GM19463 (cell line): ENCODE data around the gene TOX3.

Source experiments
- ATAC-seq: cut with Tn5 transposase; IDR thresholded peaks from one replicate; pipeline ENCODE4 v1.9.1; 2021; ENCODE audit warnings: mild to moderate bottlenecking, moderate library complexity; ENCODE audit not compliant: unreplicated experiment

The TOX3 gene

GRCh38 chr16:52455549-52456277 lies 91.2 kb downstream of the TOX3 start:
- no peak for ATAC-seq

- no peak for ATAC-seq
These were observed 93.3 kb downstream of the TOX3 start for GRCh38 chr16:52453644-52454043.

GRCh38 chr16:52451971-52452421 lies 94.9 kb downstream of the TOX3 start:
- no peak for ATAC-seq

- no peak for ATAC-seq
These were observed 96.0 kb downstream of the TOX3 start for GRCh38 chr16:52450916-52451315.

- no peak for ATAC-seq
These were observed 96.7 kb downstream of the TOX3 start for GRCh38 chr16:52450241-52450640.

GRCh38 chr16:52446080-52446479 lies 100.9 kb downstream of the TOX3 start:
- no peak for ATAC-seq

GRCh38 chr16:52441886-52442285 lies 105.1 kb downstream of the TOX3 start:
- ATAC-seq: no peak

GRCh38 chr16:52440248-52440647 lies 106.7 kb downstream of the TOX3 start:
- ATAC-seq: no peak

GRCh38 chr16:52439750-52440149 lies 107.2 kb downstream of the TOX3 start:
- no peak for ATAC-seq

- no peak for ATAC-seq
These were observed 107.7 kb downstream of the TOX3 start for GRCh38 chr16:52439171-52439701.

GRCh38 chr16:52437277-52437670 lies 109.7 kb downstream of the TOX3 start:
- no peak for ATAC-seq

- no peak for ATAC-seq
These were observed 110.3 kb downstream of the TOX3 start for GRCh38 chr16:52436339-52437276.

- ATAC-seq: no peak
These were observed 112.7 kb downstream of the TOX3 start for GRCh38 chr16:52434224-52434623.

GRCh38 chr16:52433643-52434042 lies 113.3 kb downstream of the TOX3 start:
- no peak for ATAC-seq

- ATAC-seq: no peak
These were observed 122.4 kb downstream of the TOX3 start for GRCh38 chr16:52424591-52424990.

- no peak for ATAC-seq
These were observed 124.6 kb downstream of the TOX3 start for GRCh38 chr16:52422307-52422706.

GRCh38 chr16:52418201-52418600 lies 128.7 kb downstream of the TOX3 start:
- ATAC-seq: no peak

- no peak for ATAC-seq
These were observed 130.1 kb downstream of the TOX3 start for GRCh38 chr16:52416888-52417287.

GRCh38 chr16:52411011-52411410 lies 135.9 kb downstream of the TOX3 start:
- ATAC-seq: no peak

- no peak for ATAC-seq
These were observed 138.6 kb downstream of the TOX3 start for GRCh38 chr16:52408191-52408845.

GRCh38 chr16:52407778-52408177 lies 139.2 kb downstream of the TOX3 start:
- no peak for ATAC-seq
